ENCODE results near the gene KNDC1. TPM values are rescaled to one million over a fixed set of nuclear protein-coding genes. Genes with fewer than 3 reads are reported as not detected.

KNDC1 gene
- total and polyA plus RNA-seq, 2 of the 13 experiments (the other 11 are each of a cell fraction or from before 2014, with no cell fraction given), result 0.69 TPM; not detected in 1

DNA sequence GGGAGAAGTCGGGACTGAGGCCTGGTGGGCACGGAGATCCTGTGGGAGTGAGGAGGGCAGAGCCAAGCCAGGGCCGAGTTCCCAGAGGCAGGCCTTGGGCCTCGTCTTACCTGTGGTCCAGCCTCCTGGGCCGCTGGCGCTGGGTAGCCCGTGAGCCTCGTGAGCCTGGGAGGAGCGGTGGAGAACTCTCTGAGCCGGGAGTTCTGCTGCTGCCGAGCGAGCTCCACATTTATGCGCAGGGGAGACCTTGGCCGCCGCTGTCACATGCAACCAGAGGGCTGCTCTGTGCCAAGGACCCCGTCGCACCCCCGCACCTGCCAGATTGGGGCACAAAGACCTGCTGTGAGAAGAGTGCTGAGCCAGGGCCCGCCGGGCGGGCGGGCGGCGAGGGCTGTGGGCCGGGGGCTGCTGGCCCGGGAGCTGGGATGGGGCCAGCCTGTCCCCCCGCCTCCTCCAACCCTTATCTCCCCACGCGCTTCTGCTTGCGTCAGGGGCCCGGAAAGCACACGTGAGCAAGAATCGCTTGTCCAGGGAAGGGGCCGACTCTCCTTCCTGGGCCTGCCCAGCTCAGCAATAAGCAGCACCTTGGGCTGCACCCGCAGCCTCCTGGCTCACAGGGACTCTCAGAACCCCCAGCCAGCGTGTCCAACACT is 87.8 kb downstream of the KNDC1 start:
- in situ Hi-C loops (cut with HindIII; ENCODE audit: extremely low pct_ligation_motif_present, low pct_unique_long_range_greater_than_20kb), result no loop called here
- ChIA-PET POLR2A (no interaction called here), CTCF (ENCODE audit: low intra/inter-chr PET ratio, low total read pairs) (no interaction called here)
- Histone ChIP-seq H3K4me1 (ENCODE audit: insufficient read depth, low read length) (peaks cover 33% of the 10 kb centered on the region), H3K27me3 (ENCODE audit: control insufficient read depth in 1 of 2, insufficient read depth in 2 of 2, low read length in 2 of 2) (peaks cover 24 to 65% of the 10 kb centered on the region in 2 experiments), H3K9me3 (ENCODE audit: low read length) (no peaks in the 10 kb centered on the region), H3K36me3 (replicated peaks in 1 of 2; ENCODE audit: control insufficient read depth in 1 of 2, insufficient read depth in 2 of 2, low read length in 2 of 2) (no peaks in the 10 kb centered on the region), H3K79me2 (ENCODE audit: insufficient read depth, low read length) (no peaks in the 10 kb centered on the region), H3K27ac (ENCODE audit: extremely low read length, insufficient read depth, low read length) (no peak overlapping the region), H4K20me1 (ENCODE audit: insufficient read depth, low read length) (no peaks in the 10 kb centered on the region), H3K4me3 (replicated peaks in 1 of 3; ENCODE audit: insufficient read depth in 1 of 3, low read depth in 2 of 3, low read length in 3 of 3) (no peak overlapping the region), H3K4me2 (ENCODE audit: low read depth, low read length) (no peak overlapping the region), H3K9ac (ENCODE audit: insufficient read depth, low read depth, low read length) (no peak overlapping the region), H2AFZ (ENCODE audit: low read length) (no peak overlapping the region)
- TF ChIP-seq CBX1 (IDR thresholded peaks at IDR 0.05; ENCODE audit: low read depth), result no peak
- TF ChIP-seq NFE2L2 (IDR thresholded peaks at IDR 0.05; ENCODE audit: low read length), result no peak
- TF ChIP-seq MYC (CRISPR knock-in tag; IDR thresholded peaks at IDR 0.05; ENCODE audit: borderline replicate concordance), result no peak
- no peak for TF ChIP-seq MYNN (CRISPR knock-in tag; IDR thresholded peaks at IDR 0.05; ENCODE audit: low read depth)
- TF ChIP-seq BORCS8-MEF2B (CRISPR knock-in tag; IDR thresholded peaks at IDR 0.05), result no peak
- TF ChIP-seq ZNF773 (CRISPR knock-in tag; IDR thresholded peaks at IDR 0.05; ENCODE audit: borderline replicate concordance), result no peak
- TF ChIP-seq, protein P1, sequence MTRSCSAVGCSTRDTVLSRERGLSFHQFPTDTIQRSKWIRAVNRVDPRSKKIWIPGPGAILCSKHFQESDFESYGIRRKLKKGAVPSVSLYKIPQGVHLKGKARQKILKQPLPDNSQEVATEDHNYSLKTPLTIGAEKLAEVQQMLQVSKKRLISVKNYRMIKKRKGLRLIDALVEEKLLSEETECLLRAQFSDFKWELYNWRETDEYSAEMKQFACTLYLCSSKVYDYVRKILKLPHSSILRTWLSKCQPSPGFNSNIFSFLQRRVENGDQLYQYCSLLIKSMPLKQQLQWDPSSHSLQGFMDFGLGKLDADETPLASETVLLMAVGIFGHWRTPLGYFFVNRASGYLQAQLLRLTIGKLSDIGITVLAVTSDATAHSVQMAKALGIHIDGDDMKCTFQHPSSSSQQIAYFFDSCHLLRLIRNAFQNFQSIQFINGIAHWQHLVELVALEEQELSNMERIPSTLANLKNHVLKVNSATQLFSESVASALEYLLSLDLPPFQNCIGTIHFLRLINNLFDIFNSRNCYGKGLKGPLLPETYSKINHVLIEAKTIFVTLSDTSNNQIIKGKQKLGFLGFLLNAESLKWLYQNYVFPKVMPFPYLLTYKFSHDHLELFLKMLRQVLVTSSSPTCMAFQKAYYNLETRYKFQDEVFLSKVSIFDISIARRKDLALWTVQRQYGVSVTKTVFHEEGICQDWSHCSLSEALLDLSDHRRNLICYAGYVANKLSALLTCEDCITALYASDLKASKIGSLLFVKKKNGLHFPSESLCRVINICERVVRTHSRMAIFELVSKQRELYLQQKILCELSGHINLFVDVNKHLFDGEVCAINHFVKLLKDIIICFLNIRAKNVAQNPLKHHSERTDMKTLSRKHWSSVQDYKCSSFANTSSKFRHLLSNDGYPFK (CRISPR knock-in tag; IDR thresholded peaks at IDR 0.05; ENCODE audit: borderline replicate concordance), result no peak
- no peak for TF ChIP-seq PRMT3 (CRISPR knock-in tag; IDR thresholded peaks at IDR 0.05; ENCODE audit: borderline replicate concordance, low read depth)
- TF ChIP-seq FOXP4 (CRISPR knock-in tag; IDR thresholded peaks at IDR 0.05), result no peak
- TF ChIP-seq SYNCRIP (IDR thresholded peaks at IDR 0.05; ENCODE audit: insufficient read depth, low read depth, low read length), result no peak
- no peak for TF ChIP-seq ZFP36L1 (CRISPR knock-in tag; IDR thresholded peaks at IDR 0.05)
- TF ChIP-seq MTF1 (CRISPR knock-in tag; IDR thresholded peaks at IDR 0.05), result no peak
- TF ChIP-seq, protein P2, sequence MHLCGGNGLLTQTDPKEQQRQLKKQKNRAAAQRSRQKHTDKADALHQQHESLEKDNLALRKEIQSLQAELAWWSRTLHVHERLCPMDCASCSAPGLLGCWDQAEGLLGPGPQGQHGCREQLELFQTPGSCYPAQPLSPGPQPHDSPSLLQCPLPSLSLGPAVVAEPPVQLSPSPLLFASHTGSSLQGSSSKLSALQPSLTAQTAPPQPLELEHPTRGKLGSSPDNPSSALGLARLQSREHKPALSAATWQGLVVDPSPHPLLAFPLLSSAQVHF (CRISPR knock-in tag; IDR thresholded peaks at IDR 0.05), result no peak
- TF ChIP-seq PHF8 (CRISPR knock-in tag; IDR thresholded peaks at IDR 0.05), result no peak
- no peak for TF ChIP-seq GABPA (IDR thresholded peaks at IDR 0.05; ENCODE audit: low read depth, low read length)
- TF ChIP-seq GABPA (CRISPR knock-in tag; IDR thresholded peaks at IDR 0.05; ENCODE audit: low read depth), result no peak
- ATAC-seq (no peak), FAIRE-seq (no peak), DNase-seq (ENCODE audit: low spot score) (no peak)
- BruUV-seq (replicated peaks), result no TSS peak
- intact Hi-C loops (cut with micrococcal nuclease; ENCODE audit: unreplicated experiment), result no loop called here
- 74% methylated on average over 5 of the region's 36 CpGs for WGBS (ENCODE audit: low lambda C conversion rate)

Measured in HepG2 (cell line).